HCT116 (cell line): Measurements from ENCODE around the gene ARHGAP18.
A peak's percentile ranks its signal among the peaks of the same experiment; 100 is the strongest.

Source experiments
- CBX3 ChIP-seq: IDR thresholded peaks from 2 replicates; pipeline ENCODE4 v1.6.1; 2012; ENCODE audit warnings: low read depth
- CTCF ChIP-seq, 3 experiments: fragments of 200-600 bp in 1 of 3; sonication (generic) in 1 of 3; IDR thresholded peaks in 2 of 3; conservative IDR thresholded peaks in 1 of 3; 2 replicates each; pipeline ENCODE4 v1.5.1; 2012 to 2017; ENCODE audit warnings: low read depth in 2 of 3, low read length in 2 of 3, antibody characterized with exemption in 1 of 3, borderline replicate concordance in 1 of 3, control low read depth in 1 of 3, mild to moderate bottlenecking in 1 of 3, mixed read lengths in 1 of 3, mixed run types in 1 of 3, moderate library complexity in 1 of 3; ENCODE audit not compliant: insufficient read depth in 1 of 3
- EZH2 ChIP-seq: fragments of 200-600 bp; sonication (generic); IDR thresholded peaks from 2 replicates; pipeline ENCODE4 v1.6.1; 2017; ENCODE audit warnings: antibody characterized with exemption, mixed run types
- EZH2phosphoT487 ChIP-seq: fragments of 200-600 bp; IDR thresholded peaks from 2 replicates; pipeline ENCODE4 v1.6.1; 2018; ENCODE audit warnings: antibody characterized with exemption, borderline replicate concordance
- JUND ChIP-seq: IDR thresholded peaks from 2 replicates; pipeline ENCODE4 v1.6.1; 2012
- MAX ChIP-seq: IDR thresholded peaks from 2 replicates; pipeline ENCODE4 v1.6.1; 2012
- POLR2AphosphoS5 ChIP-seq: IDR thresholded peaks from 2 replicates; pipeline ENCODE4 v1.6.1; 2011; ENCODE audit warnings: mild to moderate bottlenecking, low read depth, low read length, moderate library complexity
- RAD21 ChIP-seq: IDR thresholded peaks from 2 replicates; pipeline ENCODE4 v1.6.1; 2012; ENCODE audit warnings: low read depth, mild to moderate bottlenecking
- REST ChIP-seq: IDR thresholded peaks from 2 replicates; pipeline ENCODE4 v1.6.1; 2012; ENCODE audit warnings: low read depth
- SP1 ChIP-seq: IDR thresholded peaks from 2 replicates; pipeline ENCODE4 v1.6.1; 2012; ENCODE audit warnings: low read depth
- SRF ChIP-seq: IDR thresholded peaks from 2 replicates; pipeline ENCODE4 v1.6.1; 2012; ENCODE audit warnings: low read depth
- TCF7L2 ChIP-seq: IDR thresholded peaks from 2 replicates; pipeline ENCODE4 v1.7.0; 2011; ENCODE audit warnings: borderline replicate concordance, inconsistent platforms; ENCODE audit not compliant: insufficient read depth, insufficient read length; ENCODE audit errors: extremely low read depth
- YY1 ChIP-seq: IDR thresholded peaks from 2 replicates; pipeline ENCODE4 v1.6.1; 2011; ENCODE audit warnings: low read length, low read depth, moderate library complexity, mild to moderate bottlenecking; ENCODE audit not compliant: insufficient replicate concordance; ENCODE audit errors: extremely low read depth

- TF ChIP-seq RAD21 (peak; percentile 56), MAX (no peak), JUND (no peak), CTCF (IDR thresholded peaks at IDR 0.05 in 2 of 3, conservative IDR thresholded peaks at IDR 0.05 in 1 of 3; ENCODE audit: borderline replicate concordance in 1 of 3, insufficient read depth in 1 of 3, low read depth in 2 of 3, low read length in 2 of 3) (peak in 2 of 3 experiments; percentile 25 to 32; a peak in 2 of 6 replicates), SRF (no peak), EZH2 (no peak), YY1 (no peak), EZH2phosphoT487 (no peak), TCF7L2 (no peak), REST (no peak), SP1 (0 out of 2 replicates have a peak, but pooled peaks have one; percentile 3), POLR2AphosphoS5 (no peak), CBX3 (peak; percentile 65; the same call in 1 of the 2 replicates)
These were observed 23.3 kb upstream of the ARHGAP18 start for GRCh38 chr6:129733290-129733689.
